RCC 7860 (cell line): ENCODE results near the gene CD247.

Experiments used
- DNase-seq: peaks from one replicate; pipeline ENCODE4 v3.0.0-alpha.2; 2015; ENCODE audit warnings: low spot score
- FAIRE-seq: peaks from 2 replicates; lab custom pipeline; 2012; peaks lifted over from hg19 to GRCh38; lab: Jason Lieb, UNC

CD247 gene

DNA sequence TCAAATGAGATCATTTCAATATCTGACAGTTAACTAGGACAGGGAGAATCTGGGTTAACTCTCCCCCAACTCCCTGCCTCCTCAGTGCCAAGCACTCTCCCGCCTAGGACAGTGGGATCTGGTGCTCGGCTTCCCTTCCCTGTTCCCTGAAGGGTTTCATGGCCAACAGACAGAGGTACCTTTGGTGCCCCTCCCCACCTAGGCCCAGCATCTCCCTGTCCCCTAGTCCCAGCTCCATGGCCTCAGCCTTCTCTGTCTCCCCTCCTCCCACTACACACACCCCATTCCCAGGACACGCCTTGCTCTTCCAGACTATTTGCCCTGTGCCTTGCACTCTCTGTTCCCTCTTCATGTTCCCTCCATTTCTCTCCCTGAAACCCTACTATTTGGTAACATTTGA, 77.1 kb downstream of the CD247 start:
- FAIRE-seq (no peak), DNase-seq (no peak)

DNA sequence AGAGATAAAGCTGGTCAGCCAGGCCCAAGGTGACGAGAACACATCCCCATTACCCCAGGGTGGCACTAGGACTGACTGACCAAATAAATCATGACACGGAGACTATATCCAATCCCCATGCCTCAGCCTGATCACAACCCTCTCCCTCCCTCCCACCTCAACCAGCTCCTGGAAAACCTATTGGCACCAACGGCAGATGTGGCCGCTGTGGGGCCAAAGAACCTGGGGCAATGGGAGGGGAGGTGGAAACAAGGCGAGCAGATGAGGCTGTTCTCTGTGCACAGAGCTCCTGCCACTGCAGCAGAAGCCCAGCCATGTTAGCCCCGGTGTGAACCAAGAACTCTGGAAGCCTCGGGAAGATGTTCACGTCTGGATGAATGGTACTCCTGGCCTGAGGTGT, 77.6 kb downstream of the CD247 start:
- DNase-seq (no peak), FAIRE-seq (no peak)

DNA sequence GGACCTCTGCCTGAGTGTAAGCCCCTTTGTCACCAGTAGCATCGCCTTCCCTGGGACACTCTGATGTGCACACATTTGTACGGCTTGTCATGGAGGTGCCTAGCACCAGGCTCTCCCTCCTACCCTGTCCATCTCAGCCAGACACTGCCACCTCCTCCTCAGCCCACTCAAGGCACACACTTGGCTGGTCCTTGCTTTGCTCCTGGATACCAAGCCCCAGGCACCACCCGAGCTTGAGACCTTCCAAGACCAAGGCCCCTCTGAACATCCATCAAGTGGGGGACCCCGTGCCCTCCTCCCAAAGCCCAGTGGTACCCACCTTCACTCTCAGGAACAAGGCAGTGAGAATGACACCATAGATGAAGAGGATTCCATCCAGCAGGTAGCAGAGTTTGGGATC, 78.0 kb downstream of the CD247 start:
- FAIRE-seq (no peak), DNase-seq (no peak)

DNA sequence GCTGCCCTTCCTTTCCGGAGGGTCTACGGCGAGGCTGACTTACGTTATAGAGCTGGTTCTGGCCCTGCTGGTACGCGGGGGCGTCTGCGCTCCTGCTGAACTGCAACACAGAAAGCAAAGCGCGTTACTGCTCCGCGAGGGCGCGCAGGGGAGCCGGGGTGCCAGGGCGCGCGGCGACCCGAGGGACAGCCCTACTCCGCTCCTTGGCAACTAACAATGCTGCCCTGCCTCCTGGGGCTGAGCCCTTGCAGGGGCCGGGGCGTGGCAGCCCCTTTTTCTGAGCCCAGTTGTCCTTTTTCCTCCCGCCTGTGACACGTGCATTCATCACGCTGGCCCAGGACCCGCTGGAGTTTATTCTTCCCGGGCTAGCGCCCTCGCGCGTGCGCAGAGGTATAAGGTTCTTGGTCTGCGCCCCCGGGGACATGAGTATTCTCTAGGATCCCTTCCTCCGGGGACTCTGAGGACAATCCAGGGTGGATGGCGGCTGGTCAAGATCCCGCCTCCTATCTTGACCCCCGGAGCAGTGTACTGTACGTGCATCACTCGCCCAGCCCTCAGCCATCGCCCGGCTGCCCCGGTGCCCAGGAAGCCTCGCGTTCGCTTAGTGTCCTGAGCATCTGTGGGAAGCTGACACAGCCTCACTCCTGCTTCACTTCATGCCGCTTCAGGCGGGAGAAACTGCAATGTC, 78.9 kb downstream of the CD247 start:
- no peak for DNase-seq
- no peak for FAIRE-seq

DNA sequence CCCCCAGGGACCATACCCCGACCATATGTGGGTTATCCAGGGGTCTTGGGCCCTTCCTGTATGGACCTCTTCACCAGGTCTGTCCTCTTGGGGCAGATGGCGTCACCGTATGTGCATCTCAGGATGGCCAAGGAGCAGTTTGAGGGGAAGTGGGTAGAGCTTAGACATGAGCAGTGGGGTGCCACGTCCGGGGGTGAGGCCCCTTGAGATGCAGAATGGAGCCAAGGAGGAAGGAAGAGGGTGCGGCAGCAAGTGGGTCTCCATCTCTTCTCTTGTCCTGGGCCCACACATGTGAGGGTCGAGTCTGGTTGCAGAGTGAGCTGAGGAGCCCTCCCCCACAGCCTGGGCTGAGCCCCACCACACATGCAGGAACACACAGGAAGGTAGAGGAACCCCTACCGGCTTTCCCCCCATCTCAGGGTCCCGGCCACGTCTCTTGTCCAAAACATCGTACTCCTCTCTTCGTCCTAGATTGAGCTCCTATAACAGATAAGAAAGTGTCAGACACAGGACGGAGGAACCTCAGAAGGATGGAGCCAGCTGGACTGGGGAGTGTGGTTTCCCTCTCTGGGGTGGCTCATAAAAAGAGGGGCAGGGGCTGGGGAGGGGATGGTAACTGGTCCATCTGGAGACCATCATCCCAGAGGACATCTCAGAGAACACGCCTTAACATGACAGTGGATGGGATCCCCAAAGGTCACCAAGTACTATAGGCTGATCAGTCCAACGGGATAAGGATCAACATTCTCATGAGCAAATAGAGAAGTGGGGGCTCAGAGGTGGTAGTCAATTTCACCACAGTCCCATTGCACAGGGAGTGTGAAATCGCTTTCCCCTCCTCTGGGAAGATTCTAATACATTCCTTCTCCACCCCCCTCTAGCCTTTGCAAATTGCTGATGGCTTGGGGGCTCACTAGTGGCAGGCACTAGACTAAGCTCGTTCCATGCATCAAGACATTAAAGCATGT, 79.9 kb downstream of the CD247 start:
- no peak for DNase-seq
- no peak for FAIRE-seq

DNA sequence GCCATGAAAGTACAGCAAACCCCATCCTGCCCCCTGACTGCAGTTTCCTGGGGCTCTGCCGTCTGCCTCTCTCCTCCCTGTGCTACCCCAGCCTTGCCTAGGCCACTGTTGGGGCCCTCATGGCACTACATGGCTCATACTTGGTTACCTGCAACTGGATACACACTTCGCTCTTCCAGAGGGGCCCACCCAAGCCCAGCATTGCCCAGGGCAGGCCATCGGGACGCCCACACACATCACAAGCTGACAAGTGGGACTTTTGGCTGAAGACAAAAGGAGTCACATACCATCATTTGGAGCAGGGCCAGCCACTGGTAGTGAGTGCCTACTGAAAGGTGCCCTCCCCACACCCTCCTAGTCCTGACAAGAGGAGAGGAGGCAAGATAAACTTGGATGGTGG, 82.8 kb downstream of the CD247 start:
- DNase-seq (no peak), FAIRE-seq (no peak)

DNA sequence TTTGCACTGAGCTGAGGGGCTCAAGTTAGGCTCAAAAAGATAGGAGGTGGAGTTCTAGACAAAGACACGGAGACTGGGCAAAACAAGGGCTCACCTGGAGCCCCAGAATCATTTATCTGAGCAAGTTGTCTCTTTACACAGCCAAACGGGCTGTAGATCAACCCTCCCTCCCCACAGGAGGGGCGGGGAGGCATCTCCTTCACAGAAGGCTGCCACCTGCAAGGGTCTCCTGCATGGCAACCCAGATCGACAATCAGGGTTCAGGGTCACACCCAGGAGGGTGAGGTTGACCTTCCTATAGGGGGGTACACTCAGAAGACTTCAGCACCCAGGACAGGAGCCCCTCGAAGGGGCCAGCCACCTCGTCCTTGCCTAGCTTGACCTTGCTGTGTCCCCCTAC, 84.0 kb downstream of the CD247 start:
- no peak for DNase-seq
- FAIRE-seq: no peak

DNA sequence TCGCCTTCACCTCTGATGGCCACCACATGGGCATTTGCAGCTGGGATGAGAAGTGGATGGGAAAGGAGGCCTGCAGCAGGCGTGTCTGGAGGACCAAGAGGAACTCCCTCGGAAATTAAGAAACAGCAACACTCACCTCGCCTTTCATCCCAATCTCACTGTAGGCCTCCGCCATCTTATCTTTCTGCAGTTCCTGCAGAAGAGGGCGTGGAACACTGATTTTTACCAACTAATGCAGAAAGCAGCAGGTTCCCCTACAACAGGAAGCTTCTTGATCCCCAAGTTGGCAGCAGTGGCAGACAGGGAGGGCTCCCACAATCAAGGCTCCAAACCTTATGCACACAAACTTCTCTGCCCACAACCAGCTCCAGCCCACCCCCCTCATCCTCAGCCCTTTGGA, 84.4 kb downstream of the CD247 start:
- no peak for FAIRE-seq
- no peak for DNase-seq

DNA sequence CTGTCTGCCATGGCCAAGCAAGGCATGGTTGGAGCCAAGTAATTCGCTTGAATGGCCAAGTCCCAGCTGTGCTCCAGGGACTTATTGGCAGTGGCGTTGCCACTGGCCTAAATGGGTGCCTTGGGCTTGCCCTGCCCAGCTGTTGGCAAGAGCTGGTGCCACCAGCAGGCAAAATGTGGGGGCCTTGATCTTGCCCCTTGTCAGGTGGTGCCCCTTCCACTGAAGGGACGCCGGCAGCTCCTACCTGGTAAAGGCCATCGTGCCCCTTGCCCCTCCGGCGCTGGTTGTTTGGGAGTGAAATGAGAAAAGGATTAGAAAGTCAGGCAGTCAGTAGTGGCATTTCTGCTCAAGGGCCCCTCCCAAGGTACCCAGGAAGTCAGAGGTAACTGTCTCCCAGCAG, 85.5 kb downstream of the CD247 start:
- DNase-seq (no peak), FAIRE-seq (no peak)

DNA sequence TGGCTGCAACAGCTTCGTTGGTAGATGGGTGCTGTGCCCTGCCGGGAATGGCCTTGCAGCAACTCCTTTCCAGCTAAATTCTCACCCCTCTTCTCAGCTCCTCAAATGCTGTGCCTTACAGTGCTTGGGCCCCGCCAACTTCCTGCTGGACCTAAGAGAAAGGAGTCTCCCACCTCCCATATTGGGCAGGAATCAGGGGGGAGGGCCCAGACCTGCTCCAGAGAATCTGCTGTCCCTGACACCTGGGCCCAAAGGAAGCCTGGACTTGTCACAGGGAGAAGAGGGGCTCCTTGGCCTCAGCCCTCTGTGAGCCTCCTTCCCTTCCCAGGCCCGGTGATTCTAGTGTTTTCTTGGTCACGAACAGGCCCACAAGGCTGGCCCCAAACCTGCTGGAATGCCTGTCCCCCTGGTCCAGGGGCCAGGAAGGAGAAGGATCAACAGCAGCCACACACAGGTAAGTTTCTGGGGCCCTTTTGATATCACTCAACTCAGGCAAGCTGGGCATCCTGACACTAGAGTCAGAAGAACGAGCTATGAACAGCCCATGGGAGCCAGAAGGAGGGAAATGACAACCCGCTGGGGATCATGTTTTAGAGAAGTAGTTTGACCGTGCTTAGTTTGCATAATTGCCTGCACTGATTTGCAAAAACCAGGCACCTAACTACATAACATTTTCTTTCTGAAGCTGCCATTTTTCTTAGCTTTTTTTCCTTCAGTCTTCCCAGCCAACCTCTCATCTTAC, 86.2 kb downstream of the CD247 start:
- DNase-seq (no peak), FAIRE-seq (no peak)

DNA sequence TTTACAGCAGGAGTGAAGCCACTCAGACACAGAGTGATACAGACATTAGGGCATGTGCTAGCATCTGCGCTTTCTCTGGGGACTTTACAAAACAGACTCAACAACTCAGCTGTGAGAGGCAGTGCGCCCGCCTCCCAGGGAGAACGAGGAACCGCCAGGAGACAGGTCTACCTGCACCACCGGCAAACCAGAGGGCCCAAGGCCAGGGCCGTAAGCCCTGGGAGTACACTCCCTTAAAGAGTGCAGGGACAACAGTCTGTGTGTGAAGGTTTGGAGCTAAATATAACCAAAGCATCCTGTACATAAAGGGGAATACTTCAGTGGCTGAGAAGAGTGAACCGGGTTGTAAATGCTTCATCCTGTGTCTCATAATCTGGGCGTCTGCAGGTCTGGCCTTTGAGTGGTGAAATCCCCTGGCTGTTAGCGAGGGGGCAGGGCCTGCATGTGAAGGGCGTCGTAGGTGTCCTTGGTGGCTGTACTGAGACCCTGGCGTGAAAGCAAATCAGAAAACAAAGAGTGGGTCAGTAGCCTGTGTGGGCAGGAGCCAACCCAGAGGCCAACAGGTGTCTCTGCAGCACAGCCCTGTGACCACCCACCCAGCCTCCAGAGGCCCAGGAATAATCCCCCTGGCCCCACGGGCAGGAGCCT, 86.9 kb downstream of the CD247 start:
- FAIRE-seq: no peak

DNA sequence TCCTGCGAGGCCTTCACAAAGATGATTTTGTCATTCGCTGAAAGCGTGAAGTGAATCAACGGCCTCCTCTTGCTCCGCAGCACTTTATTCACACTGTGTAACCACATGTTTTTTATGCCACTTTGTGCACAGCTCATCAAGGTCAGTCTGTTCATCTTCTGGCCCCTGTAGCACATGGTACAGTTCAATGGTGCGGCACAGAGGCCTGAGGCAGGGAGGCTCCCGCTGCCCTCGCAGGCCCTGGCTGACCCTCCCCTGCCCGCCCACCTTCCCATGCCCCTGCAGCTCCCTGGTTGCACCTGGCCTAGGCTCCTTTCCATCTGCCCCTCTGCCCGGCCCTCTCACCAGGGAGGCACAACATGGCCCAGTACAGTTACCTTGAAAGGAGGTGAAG, 87.5 kb downstream of the CD247 start:
- FAIRE-seq: no peak
- no peak for DNase-seq

More for the DNA sequence above, 86.9 kb downstream of the CD247 start:
- no peak for DNase-seq

DNA sequence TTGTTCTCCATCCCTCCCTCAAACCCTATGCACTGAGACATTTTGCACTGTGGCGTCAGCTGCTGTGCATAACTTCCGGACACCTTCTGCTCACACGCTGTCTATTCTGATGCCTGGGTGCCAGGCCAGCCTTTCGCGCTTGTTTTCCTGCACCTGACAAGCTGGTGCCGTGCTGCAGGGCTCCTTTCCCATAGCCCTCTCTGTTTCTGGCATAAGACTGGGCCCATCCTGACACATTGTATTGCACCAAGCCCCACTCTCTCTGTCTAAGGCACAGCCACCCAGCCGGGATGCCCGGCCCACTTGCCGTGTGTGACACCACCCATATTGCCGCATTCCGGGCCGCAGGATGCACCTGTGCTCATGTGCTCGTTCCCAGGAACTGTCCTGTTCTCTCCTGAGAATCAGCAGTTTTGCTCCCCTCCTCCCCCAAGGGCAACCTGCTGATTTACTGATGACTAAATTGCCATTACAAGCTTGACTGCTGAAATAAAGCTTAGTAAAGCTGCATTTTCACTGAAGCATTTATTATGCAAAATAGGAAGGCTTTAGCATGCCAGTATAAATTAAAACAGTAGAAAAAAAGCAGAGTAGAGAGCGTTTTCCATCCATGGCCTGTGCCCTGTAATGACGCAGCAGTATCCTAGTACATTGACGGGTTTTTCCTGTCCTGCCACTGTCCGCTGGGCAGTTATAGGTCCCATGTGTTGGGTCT, 88.0 kb downstream of the CD247 start:
- FAIRE-seq (no peak), DNase-seq (no peak)

DNA sequence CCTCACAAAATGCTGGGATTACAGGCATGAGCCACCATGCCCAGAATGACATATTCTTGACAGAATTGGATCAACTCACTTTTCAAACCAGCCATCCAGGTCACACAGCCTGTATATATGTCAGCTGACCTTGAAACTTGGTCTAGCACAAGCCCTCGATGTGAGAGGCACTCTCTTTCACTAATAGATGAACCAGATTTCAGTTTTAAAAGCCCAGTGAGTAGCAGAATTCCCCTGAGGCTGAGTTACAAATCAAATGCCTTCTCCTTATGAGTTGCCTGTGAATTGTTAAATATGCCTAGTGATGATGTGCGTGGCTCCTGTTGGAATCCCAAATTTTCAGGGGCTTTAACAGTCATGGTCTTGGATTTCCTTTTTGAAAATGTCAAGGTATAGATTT, 88.7 kb downstream of the CD247 start:
- FAIRE-seq (no peak), DNase-seq (no peak)

DNA sequence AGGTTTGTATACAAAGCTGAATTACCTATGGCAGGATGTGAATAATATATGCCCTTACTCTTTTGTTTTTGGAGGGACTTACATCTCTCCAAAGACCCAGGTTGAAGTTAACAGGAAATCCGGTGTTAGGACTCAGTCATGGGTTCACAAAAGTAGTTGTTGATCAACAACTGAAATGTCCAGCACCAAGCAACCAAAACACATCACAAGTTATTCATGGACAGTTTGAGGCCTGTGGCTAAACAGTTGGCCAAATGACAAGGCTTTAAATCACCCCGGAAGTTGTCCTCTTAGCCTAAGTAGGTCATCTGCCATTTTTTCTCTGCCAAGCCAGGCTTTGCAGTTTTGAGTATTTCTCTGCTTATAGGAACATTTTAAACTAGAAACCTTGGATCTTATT, 89.9 kb downstream of the CD247 start:
- no peak for DNase-seq
- FAIRE-seq: no peak

DNA sequence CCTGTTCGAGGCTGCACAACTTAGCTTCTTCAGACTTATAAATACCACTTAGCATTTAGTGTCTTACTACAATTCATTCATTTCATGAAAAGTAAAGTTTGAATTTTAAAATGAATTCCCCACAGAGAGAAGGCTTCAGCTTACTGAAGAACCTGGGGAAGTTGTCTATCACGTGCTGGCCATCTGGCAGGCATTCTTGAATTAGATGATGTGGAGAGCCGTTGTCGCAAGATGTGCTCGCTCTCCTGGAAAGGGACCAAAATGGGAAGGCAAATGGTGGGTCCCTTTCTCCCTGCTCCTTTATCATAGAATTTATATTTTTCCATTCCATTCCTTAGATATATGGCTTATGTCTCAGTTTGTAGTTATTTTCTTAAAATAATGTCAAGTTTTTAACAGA, 90.5 kb downstream of the CD247 start:
- DNase-seq: no peak
- FAIRE-seq: no peak

DNA sequence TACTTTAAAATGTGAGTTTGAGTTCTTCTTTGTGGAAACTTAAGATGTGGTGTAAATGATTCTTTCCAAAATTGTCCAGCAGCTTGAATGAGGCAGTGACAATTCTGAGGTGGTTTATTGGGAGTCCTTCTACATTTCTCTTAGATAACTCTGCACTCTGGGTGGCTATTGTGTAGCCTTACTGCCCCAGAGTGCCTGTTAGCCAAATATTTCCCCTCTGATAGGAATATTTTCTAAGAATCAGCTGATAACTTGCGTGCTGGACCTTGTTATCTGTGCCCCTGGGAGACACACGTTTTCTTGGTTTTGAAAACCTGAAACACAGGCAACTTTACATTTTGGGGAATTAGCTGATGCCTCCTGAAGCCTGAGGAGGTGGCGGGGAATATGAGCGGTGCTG, 91.6 kb downstream of the CD247 start:
- DNase-seq: no peak
- no peak for FAIRE-seq

DNA sequence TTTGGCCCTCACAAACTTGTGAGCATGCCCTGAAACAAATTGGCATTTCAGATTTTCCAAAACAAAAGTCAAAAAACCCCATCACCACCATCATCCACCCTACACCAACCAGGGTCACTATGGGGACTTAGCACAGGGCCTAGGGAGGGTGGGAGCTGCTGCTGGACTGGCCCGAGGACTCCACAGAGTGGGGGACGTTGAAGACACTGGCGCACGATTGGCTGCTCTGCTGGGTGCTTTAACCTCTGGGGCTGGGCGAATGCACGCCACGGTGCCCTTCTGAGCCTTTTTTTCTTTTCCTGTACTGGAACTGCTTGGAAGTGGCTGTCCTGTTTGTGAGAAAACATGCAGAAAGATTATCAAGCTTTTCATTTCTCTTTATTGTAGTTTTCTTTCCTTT, 92.8 kb downstream of the CD247 start:
- DNase-seq: no peak
- FAIRE-seq: no peak

DNA sequence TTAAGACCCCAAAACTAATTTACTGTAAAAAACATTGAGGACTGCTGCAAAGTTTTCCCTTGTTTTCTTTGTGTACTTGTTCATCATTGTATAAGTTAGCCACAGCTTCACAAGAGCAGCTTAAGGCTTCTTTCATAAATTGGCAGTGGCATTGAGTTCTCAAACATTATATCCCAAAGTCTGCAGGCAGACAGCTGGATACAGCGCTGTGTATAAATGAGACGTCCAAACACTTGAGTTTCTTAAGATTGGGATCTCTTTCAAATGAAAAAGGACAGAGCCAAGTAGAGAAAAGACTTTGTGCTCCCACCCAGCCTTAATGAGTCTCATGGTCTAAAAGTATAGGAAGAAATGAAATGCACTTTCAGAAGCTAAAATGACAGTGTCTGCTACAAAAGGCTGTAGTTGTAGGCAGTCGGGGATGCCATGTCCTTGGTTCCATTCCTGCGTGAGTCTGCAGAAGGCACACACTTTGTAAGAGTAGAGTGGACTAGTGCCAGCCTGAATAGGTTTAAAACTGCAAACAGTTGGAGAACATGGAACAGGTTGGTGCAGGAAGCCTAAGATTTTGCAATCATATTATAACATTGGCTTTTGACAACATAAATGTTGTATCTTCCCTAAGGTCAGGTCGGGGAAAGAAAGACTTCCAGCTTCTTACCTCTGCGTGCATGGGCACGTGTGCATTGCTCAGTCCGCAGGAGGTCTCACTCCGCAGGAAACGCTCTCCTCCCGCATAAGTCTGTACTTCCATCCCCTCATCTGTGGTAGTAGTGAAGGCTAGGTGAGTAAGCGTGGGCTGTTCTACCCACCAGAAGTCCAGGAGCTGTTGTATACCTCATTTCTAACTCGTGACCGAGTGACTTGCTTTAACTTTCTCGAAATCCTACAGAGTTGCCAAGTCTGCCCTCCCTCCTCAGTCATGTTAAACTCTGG, 94.4 kb downstream of the CD247 start:
- no peak for FAIRE-seq
- no peak for DNase-seq
